Activated T-cell treated with anti-CD3 and anti-CD28 coated beads for 48 hours (primary cell): ENCODE data around the gene FBXO17.
"Not testable (repeated sequence)": the region's sequence is repeated elsewhere in the genome, so short reads cannot be mapped to it uniquely, and the experiment has no call there.

Experiments used
- DNase-seq: peaks from one replicate; pipeline ENCODE4 v3.0.0-alpha.2; 2020; ENCODE audit warnings: low read depth

The FBXO17 gene

GRCh38 chr19:38942471-38943181 lies 32.9 kb downstream of the FBXO17 start:
- DNase-seq: no peak

GRCh38 chr19:38941979-38942378 lies 33.6 kb downstream of the FBXO17 start:
- DNase-seq: no peak

- DNase-seq: not testable (repeated sequence)
Observed at GRCh38 chr19:38941466-38941865, 34.1 kb downstream of the FBXO17 start.

- no peak for DNase-seq
Observed at GRCh38 chr19:38939957-38940356, 35.6 kb downstream of the FBXO17 start.

- DNase-seq: no peak
Observed at GRCh38 chr19:38933544-38933943, 42.0 kb downstream of the FBXO17 start.

- no peak for DNase-seq
Observed at GRCh38 chr19:38932425-38933179, 42.9 kb downstream of the FBXO17 start.

- no peak for DNase-seq
Observed at GRCh38 chr19:38931521-38931793, 44.1 kb downstream of the FBXO17 start.

GRCh38 chr19:38930776-38931520 lies 44.6 kb downstream of the FBXO17 start, which contains the start of gene MRPS12:
Gene MRPS12, plus strand, starts transcription at chr19:38930944. Its CDS starts 351 bp downstream, at chr19:38931295.
- peak; percentile 97 for DNase-seq

GRCh38 chr19:38929929-38930775 lies 45.4 kb downstream of the FBXO17 start, which contains the start of gene SARS2:
Gene SARS2, minus strand, starts transcription at chr19:38930763. Its CDS starts 27 bp downstream, at chr19:38930736.
- peak; percentile 90 for DNase-seq

GRCh38 chr19:38928391-38929001 lies 47.0 kb downstream of the FBXO17 start:
- DNase-seq: no peak

GRCh38 chr19:38924388-38924787 lies 51.2 kb downstream of the FBXO17 start:
- no peak for DNase-seq

GRCh38 chr19:38922482-38922881 lies 53.1 kb downstream of the FBXO17 start:
- DNase-seq: no peak

- DNase-seq: no peak
Observed at GRCh38 chr19:38921420-38922274, 53.9 kb downstream of the FBXO17 start.

GRCh38 chr19:38920602-38921419 lies 54.7 kb downstream of the FBXO17 start:
- no peak for DNase-seq

GRCh38 chr19:38919837-38920601 lies 55.5 kb downstream of the FBXO17 start:
- no peak for DNase-seq

- no peak for DNase-seq
Observed at GRCh38 chr19:38918526-38918925, 57.0 kb downstream of the FBXO17 start.

- no peak for DNase-seq
Observed at GRCh38 chr19:38917921-38918491, 57.5 kb downstream of the FBXO17 start.

- DNase-seq: no peak
Observed at GRCh38 chr19:38917516-38917915, 58.0 kb downstream of the FBXO17 start.
